ENCODE results near the gene CDT1.

GRCh38 chr16:88809068-88809675, 5.6 kb downstream of the CDT1 start:
- TF ChIP-seq CTCF (IDR thresholded peaks at IDR 0.05) (no peak), EP300 (IDR thresholded peaks at IDR 0.05) (no peak), POLR2AphosphoS5 (IDR thresholded peaks at IDR 0.05) (no peak), POLR2A (IDR thresholded peaks at IDR 0.05; ENCODE audit: low read depth) (no peak)

Measured in esophagus muscularis mucosa (tissue), 4 donors.